HepG2 (cell line): ENCODE results near the gene WHAMM. TPM values are rescaled to one million over a fixed set of nuclear protein-coding genes. Genes with fewer than 3 reads are reported as not detected.

Experiments used
- ATAC-seq: fragments of 200-7000 bp; cut with Tn5 transposase; 3 replicates; pipeline ENCODE4 v1.9.1; 2020; ENCODE audit warnings: mild to moderate bottlenecking, moderate library complexity
- BruUV-seq: library from RNA; stranded (reverse); fragments of 400-500 nt; replicated peaks from 2 replicates; lab custom pipeline; 2021; lab: Mats Ljungman, UMichigan
- CTCF ChIA-PET: fragments of 300-600 bp; formaldehyde crosslinking; extraction: SDS; loops from one replicate; lab custom pipeline; 2021; ENCODE audit warnings: low total read pairs, inconsistent platforms, low intra/inter-chr PET ratio; lab: Yijun Ruan, JAX
- POLR2A ChIA-PET: fragments of 350-600 bp; sonication (Branson Sonifier 250); formaldehyde crosslinking; loops from one replicate; lab custom pipeline; 2020; ENCODE audit warnings: antibody characterized with exemption, inconsistent platforms; lab: Yijun Ruan, JAX
- DNase-seq: peaks from one replicate; pipeline ENCODE4 v3.0.0-alpha.2; 2015; ENCODE audit warnings: low spot score
- FAIRE-seq: peaks from 3 replicates; lab custom pipeline; 2011; peaks lifted over from hg19 to GRCh38; lab: Jason Lieb, UNC
- H2AFZ ChIP-seq: one replicate; pipeline ENCODE4 v1.6.1; 2011; ENCODE audit warnings: low read length, inconsistent platforms
- H3K27ac ChIP-seq: fragments of 300-600 bp; 3 replicates; pipeline ENCODE4 v1.8.0; 2011; ENCODE audit warnings: mixed run types, mild to moderate bottlenecking, mixed read lengths, low read length, inconsistent platforms; ENCODE audit not compliant: insufficient read depth; ENCODE audit errors: extremely low read length
- H3K27me3 ChIP-seq, 2 experiments: fragments of 200-600 bp in 1 of 2; 2 replicates in 1 of 2; 3 replicates in 1 of 2; pipeline versions ENCODE4 v1.6.0 to v1.8.0; 2011; ENCODE audit warnings: low read length in 2 of 2, mild to moderate bottlenecking in 2 of 2, moderate library complexity in 2 of 2, inconsistent platforms in 1 of 2; ENCODE audit not compliant: insufficient read depth in 2 of 2, control insufficient read depth in 1 of 2
- H3K36me3 ChIP-seq, 2 experiments: fragments of 200-600 bp in 1 of 2; replicated peaks in 1 of 2; 2 replicates in 1 of 2; 3 replicates in 1 of 2; pipeline versions ENCODE4 v1.5.1 to v1.8.0; 2011; ENCODE audit warnings: low read length in 2 of 2, inconsistent platforms in 1 of 2; ENCODE audit not compliant: insufficient read depth in 2 of 2, control insufficient read depth in 1 of 2
- H3K4me1 ChIP-seq: 2 replicates; pipeline ENCODE4 v1.5.1; 2012; ENCODE audit warnings: low read length, inconsistent platforms; ENCODE audit not compliant: insufficient read depth
- H3K4me2 ChIP-seq: 2 replicates; pipeline ENCODE4 v1.6.0; 2011; ENCODE audit warnings: low read depth, low read length, inconsistent platforms
- H3K4me3 ChIP-seq, 3 experiments: fragments of 200-600 bp in 1 of 3; sonication (generic), shearing (Covaris generic) in 1 of 3; replicated peaks in 1 of 3; 2 replicates each; pipeline ENCODE4 v1.5.1; 2011 to 2016; ENCODE audit warnings: low read length in 3 of 3, inconsistent platforms in 2 of 3, low read depth in 2 of 3, mild to moderate bottlenecking in 2 of 3, control low read depth in 1 of 3, mixed read lengths in 1 of 3; ENCODE audit not compliant: insufficient read depth in 1 of 3
- H3K79me2 ChIP-seq: one replicate; pipeline ENCODE4 v1.6.1; 2011; ENCODE audit warnings: low read length, inconsistent platforms; ENCODE audit not compliant: insufficient read depth
- H3K9ac ChIP-seq: 2 replicates; pipeline ENCODE4 v1.6.0; 2011; ENCODE audit warnings: mild to moderate bottlenecking, low read depth, low read length, inconsistent platforms; ENCODE audit not compliant: insufficient read depth
- H3K9me3 ChIP-seq: 2 replicates; pipeline ENCODE4 v1.5.1; 2012; ENCODE audit warnings: mild to moderate bottlenecking, low read length
- H4K20me1 ChIP-seq: 2 replicates; pipeline ENCODE4 v1.6.0; 2011; ENCODE audit warnings: inconsistent platforms, mild to moderate bottlenecking, low read length, moderate library complexity; ENCODE audit not compliant: insufficient read depth
- GABPB1 ChIP-seq: IDR thresholded peaks from 2 replicates; pipeline ENCODE4 v1.6.1; 2016; ENCODE audit warnings: mild to moderate bottlenecking, missing genetic modification reagents, moderate library complexity, missing compliant biosample characterization
- GFI1 ChIP-seq: sonication (generic); formaldehyde crosslinking; IDR thresholded peaks from 2 replicates; pipeline ENCODE4 v1.5.0; 2020; ENCODE audit warnings: missing genetic modification reagents, mild to moderate bottlenecking, borderline replicate concordance
- NCOR1 ChIP-seq: fragments of 200-600 bp; sonication (generic); IDR thresholded peaks from 2 replicates; pipeline ENCODE4 v1.7.0; 2017; ENCODE audit warnings: antibody characterized with exemption, low read length, borderline replicate concordance
- NFE2L2 ChIP-seq: fragments of 150-350 bp; IDR thresholded peaks from 2 replicates; pipeline ENCODE4 v1.6.1; 2014; ENCODE audit warnings: low read length
- SP1 ChIP-seq, 2 experiments: fragments of 450-650 bp in 1 of 2; sonication (generic) in 1 of 2; formaldehyde crosslinking in 1 of 2; IDR thresholded peaks; 2 replicates each; pipeline versions ENCODE4 v1.4.0 to v1.6.1; 2016 to 2020; ENCODE audit warnings: missing genetic modification reagents in 1 of 2
- ZNF564 ChIP-seq: sonication (generic); formaldehyde crosslinking; IDR thresholded peaks from 2 replicates; pipeline ENCODE4 v1.8.1; 2023; ENCODE audit warnings: mild to moderate bottlenecking, missing genetic modification reagents
- ZSCAN9 ChIP-seq: IDR thresholded peaks from 2 replicates; pipeline ENCODE4 v1.6.1; 2016; ENCODE audit warnings: borderline replicate concordance
- WGBS: methylation state at CpG from one replicate; pipeline ENCODE4 v1.1.6; 2017; ENCODE audit warnings: low lambda C conversion rate; 5-methylcytosine and 5-hydroxymethylcytosine counted together
- in situ Hi-C: cut with HindIII; loops from 2 replicates; pipeline ENCODE4 v1.10.0; 2017; ENCODE audit warnings: low pct_unique_long_range_greater_than_20kb; ENCODE audit not compliant: extremely low pct_ligation_motif_present
- intact Hi-C: fragments of 100-400 bp; cut with micrococcal nuclease; formaldehyde crosslinking; loops from one replicate; pipeline ENCODE4 v1.10.0; 2022; ENCODE audit not compliant: unreplicated experiment
- polyA plus RNA-seq, 8 experiments: library from polyadenylated mRNA; depleted of rRNA in 3 of 8; stranded (reverse) in 7 of 8; unstranded in 1 of 8; fragments of >200 nt; fragmentation: Illumina TruSeq in 4 of 8; extraction: Trizol in 4 of 8; gene quantifications; 2 replicates each; pipeline versions ENCODE4 v1.2.1 to v1.2.3, GENCODE V29; 2011 to 2016; ENCODE audit warnings: low read depth in 4 of 8, missing spikeins in 1 of 8, mixed read lengths in 1 of 8; ENCODE audit not compliant: insufficient read depth in 1 of 8
- total RNA-seq, 5 experiments: library from RNA; depleted of rRNA; stranded (reverse); fragments of >200 nt; fragmentation: Illumina TruSeq; extraction: Trizol; gene quantifications; 2 replicates each; pipeline ENCODE4 v1.2.3, GENCODE V29; 2016; ENCODE audit warnings: low read depth in 1 of 5
- TF ChIP-seq, protein P1 (sequence below): IDR thresholded peaks from 2 replicates; pipeline ENCODE4 v1.6.1; 2016
- TF ChIP-seq, protein P2 (sequence below): sonication (generic); formaldehyde crosslinking; IDR thresholded peaks from 2 replicates; pipeline ENCODE4 v1.8.0; 2022; ENCODE audit warnings: mild to moderate bottlenecking, missing genetic modification reagents, moderate library complexity
- TF ChIP-seq, protein P3 (sequence below): sonication (generic); formaldehyde crosslinking; IDR thresholded peaks from 2 replicates; pipeline ENCODE4 v1.4.0; 2020; ENCODE audit warnings: mild to moderate bottlenecking, missing genetic modification reagents, borderline replicate concordance
- TF ChIP-seq, protein P4 (sequence below): IDR thresholded peaks from 2 replicates; pipeline ENCODE4 v1.6.1; 2016

WHAMM gene
- total and polyA plus RNA-seq, 2 of the 13 experiments (the other 11 are each of a cell fraction or from before 2014, with no cell fraction given): 2.9 to 3.0 TPM

DNA sequence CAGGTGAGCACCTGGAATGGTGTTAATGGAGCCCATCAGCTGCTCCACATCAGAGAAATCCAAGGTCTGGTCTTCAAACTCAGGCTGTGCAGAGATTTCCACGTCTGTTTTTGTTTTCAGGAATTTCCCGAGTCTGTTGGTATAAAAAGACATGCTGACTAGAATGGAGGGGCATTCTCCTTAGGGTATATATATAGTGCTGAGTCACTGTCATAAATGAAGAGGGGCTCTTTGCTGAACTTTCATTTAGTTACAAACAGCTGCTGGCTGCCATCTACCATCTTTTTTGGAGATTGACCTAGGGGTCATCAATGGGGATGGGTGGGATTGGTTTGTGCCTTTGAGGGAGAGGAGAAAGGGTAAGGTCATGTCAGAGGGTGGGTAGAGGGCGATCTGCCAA lies 30.7 kb upstream of the WHAMM start:
- in situ Hi-C loops: no loop called here
- Histone ChIP-seq H3K4me3 (no peak overlapping the region), H3K27ac (no peak overlapping the region), H3K36me3 (no peaks in the 10 kb centered on the region), H3K27me3 (no peaks in the 10 kb centered on the region), H4K20me1 (no peaks in the 10 kb centered on the region), H3K9ac (no peak overlapping the region), H3K9me3 (no peaks in the 10 kb centered on the region), H3K4me1 (no peaks in the 10 kb centered on the region), H3K79me2 (no peaks in the 10 kb centered on the region), H3K4me2 (no peak overlapping the region), H2AFZ (no peak overlapping the region)
- ChIA-PET CTCF (no interaction called here), POLR2A (no interaction called here)
- TF ChIP-seq, protein P1, sequence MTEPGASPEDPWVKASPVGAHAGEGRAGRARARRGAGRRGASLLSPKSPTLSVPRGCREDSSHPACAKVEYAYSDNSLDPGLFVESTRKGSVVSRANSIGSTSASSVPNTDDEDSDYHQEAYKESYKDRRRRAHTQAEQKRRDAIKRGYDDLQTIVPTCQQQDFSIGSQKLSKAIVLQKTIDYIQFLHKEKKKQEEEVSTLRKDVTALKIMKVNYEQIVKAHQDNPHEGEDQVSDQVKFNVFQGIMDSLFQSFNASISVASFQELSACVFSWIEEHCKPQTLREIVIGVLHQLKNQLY (CRISPR knock-in tag): no peak
- TF ChIP-seq NFE2L2 (peak; percentile 72), SP1 (IDR thresholded peaks at IDR 0.05) (no peak), SP1 (CRISPR knock-in tag; IDR thresholded peaks at IDR 0.05) (no peak)
- FAIRE-seq (no peak), DNase-seq (no peak), ATAC-seq (no peak)
- intact Hi-C loops: no loop called here
- BruUV-seq: no TSS peak
- 34% methylated on average over 3 of the region's 3 CpGs for WGBS

DNA sequence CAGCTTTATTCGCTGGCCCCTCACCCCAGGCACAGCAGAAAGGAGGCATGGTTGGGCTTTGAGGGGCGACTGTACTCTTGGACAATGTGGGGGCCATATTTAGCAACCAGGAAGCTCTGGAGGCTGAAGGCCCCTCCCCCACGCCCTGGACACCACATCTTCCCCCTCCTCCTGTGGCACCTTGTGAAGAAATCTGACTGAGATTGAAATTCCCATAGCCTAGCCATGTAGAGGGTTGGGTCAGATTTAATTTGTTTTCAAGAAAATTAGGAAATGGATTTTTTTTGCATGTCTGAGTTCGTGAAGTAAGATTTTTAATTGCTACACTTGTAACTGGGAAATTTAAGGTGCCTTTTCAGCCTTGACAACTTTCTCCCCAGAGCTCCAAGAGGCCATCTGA lies 28.1 kb upstream of the WHAMM start:
- DNase-seq (no peak), ATAC-seq (no peak), FAIRE-seq (no peak)
- ChIA-PET POLR2A (no interaction called here), CTCF (no interaction called here)
- Histone ChIP-seq H3K27ac (no peak overlapping the region), H3K9me3 (no peaks in the 10 kb centered on the region), H3K79me2 (no peaks in the 10 kb centered on the region), H4K20me1 (no peaks in the 10 kb centered on the region), H3K4me3 (no peak overlapping the region), H3K9ac (no peak overlapping the region), H3K27me3 (no peaks in the 10 kb centered on the region), H2AFZ (no peak overlapping the region), H3K4me2 (no peak overlapping the region), H3K4me1 (no peaks in the 10 kb centered on the region), H3K36me3 (no peaks in the 10 kb centered on the region)
- intact Hi-C loops (no loop called here), in situ Hi-C loops (no loop called here)
- WGBS: 33% methylated on average over 4 of the region's 4 CpGs
- BruUV-seq: no TSS peak
- no peak for TF ChIP-seq ZNF564 (CRISPR knock-in tag)
- no peak for TF ChIP-seq NCOR1
- TF ChIP-seq, protein P2, sequence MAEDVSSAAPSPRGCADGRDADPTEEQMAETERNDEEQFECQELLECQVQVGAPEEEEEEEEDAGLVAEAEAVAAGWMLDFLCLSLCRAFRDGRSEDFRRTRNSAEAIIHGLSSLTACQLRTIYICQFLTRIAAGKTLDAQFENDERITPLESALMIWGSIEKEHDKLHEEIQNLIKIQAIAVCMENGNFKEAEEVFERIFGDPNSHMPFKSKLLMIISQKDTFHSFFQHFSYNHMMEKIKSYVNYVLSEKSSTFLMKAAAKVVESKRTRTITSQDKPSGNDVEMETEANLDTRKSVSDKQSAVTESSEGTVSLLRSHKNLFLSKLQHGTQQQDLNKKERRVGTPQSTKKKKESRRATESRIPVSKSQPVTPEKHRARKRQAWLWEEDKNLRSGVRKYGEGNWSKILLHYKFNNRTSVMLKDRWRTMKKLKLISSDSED: no peak
- no peak for TF ChIP-seq GFI1 (CRISPR knock-in tag)
- no peak for TF ChIP-seq GABPB1 (CRISPR knock-in tag)
- TF ChIP-seq, protein P3, sequence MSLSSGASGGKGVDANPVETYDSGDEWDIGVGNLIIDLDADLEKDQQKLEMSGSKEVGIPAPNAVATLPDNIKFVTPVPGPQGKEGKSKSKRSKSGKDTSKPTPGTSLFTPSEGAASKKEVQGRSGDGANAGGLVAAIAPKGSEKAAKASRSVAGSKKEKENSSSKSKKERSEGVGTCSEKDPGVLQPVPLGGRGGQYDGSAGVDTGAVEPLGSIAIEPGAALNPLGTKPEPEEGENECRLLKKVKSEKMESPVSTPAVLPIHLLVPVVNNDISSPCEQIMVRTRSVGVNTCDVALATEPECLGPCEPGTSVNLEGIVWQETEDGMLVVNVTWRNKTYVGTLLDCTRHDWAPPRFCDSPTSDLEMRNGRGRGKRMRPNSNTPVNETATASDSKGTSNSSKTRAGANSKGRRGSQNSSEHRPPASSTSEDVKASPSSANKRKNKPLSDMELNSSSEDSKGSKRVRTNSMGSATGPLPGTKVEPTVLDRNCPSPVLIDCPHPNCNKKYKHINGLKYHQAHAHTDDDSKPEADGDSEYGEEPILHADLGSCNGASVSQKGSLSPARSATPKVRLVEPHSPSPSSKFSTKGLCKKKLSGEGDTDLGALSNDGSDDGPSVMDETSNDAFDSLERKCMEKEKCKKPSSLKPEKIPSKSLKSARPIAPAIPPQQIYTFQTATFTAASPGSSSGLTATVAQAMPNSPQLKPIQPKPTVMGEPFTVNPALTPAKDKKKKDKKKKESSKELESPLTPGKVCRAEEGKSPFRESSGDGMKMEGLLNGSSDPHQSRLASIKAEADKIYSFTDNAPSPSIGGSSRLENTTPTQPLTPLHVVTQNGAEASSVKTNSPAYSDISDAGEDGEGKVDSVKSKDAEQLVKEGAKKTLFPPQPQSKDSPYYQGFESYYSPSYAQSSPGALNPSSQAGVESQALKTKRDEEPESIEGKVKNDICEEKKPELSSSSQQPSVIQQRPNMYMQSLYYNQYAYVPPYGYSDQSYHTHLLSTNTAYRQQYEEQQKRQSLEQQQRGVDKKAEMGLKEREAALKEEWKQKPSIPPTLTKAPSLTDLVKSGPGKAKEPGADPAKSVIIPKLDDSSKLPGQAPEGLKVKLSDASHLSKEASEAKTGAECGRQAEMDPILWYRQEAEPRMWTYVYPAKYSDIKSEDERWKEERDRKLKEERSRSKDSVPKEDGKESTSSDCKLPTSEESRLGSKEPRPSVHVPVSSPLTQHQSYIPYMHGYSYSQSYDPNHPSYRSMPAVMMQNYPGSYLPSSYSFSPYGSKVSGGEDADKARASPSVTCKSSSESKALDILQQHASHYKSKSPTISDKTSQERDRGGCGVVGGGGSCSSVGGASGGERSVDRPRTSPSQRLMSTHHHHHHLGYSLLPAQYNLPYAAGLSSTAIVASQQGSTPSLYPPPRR: no peak
- TF ChIP-seq, protein P4, sequence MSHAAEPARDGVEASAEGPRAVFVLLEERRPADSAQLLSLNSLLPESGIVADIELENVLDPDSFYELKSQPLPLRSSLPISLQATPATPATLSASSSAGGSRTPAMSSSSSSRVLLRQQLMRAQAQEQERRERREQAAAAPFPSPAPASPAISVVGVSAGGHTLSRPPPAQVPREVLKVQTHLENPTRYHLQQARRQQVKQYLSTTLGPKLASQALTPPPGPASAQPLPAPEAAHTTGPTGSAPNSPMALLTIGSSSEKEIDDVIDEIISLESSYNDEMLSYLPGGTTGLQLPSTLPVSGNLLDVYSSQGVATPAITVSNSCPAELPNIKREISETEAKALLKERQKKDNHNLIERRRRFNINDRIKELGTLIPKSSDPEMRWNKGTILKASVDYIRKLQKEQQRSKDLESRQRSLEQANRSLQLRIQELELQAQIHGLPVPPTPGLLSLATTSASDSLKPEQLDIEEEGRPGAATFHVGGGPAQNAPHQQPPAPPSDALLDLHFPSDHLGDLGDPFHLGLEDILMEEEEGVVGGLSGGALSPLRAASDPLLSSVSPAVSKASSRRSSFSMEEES: no peak
- TF ChIP-seq ZSCAN9 (CRISPR knock-in tag): no peak
